Brain pericyte (primary cell): ENCODE results near the gene ZBTB17.

Experiments
- DNase-seq: peaks from one replicate; pipeline ENCODE4 v3.0.0-alpha.2; 2012; ENCODE audit warnings: low read depth, low spot score

ZBTB17 gene

DNA sequence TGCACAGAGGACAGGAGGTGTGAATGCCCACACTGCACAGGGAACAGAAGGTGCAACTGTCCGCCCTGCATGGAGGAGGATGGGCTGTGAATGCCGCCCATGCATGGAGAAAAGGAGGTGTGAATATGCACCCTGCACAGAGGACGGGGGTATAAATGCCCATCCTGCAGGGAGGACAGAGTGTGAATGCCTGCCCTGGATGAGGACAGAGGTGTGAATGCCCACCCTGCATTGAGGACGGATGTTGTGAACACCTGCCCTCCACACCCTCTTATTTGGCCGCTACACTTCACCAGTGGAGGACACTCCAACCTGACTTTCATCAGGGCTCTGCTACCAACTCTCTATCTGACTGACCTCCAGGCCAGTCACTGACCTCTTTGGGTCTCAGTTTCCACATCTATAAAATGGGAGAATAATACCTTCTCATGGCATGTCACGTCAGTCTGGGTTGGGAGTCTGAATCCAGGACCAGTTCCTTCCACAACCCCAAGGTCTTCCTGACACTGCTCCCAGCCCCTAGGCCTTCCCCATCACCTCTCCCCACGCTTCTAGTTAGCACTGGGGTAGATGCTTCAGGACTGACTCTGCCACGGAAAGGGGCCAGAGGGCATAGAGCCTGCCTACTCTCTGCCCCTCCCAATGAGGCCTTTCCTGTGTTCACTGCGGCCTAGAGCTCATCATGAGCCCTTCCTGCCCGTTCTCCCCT is 28.4 kb downstream of the ZBTB17 start:
- DNase-seq: no peak

- DNase-seq: no peak
Observed at GRCh38 chr1:15946571-15947381, 29.1 kb downstream of the ZBTB17 start.

DNA sequence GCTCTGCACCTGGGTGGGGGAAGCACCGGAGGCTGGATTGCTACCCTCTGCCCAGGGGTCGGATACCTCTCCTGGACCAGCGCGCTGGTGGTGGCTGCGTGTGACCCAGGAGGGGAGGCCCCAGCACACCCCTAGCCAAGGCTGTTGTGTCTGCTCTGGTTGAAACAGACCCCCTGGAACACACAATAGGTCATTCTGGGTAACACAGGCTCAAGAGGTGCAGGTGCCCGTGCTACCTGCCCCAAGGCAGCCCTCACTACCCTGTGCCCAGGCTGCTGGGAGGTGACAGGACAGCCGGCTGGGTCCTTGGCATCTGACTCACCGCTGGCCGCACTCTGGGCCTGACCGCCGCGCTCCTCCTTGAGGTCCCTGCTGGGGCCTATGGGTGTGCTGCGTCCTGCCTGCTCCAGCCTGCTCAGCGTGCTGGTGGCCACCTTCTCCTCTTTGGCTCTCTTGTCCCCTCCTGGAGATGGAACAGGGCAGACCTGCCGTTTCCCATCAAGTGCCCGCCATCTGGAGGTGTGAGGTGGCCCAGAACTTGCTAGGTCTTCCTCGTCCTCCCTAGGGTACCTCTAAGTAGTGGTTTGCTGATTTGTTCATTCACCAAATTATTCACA is 30.0 kb downstream of the ZBTB17 start:
- no peak for DNase-seq

DNA sequence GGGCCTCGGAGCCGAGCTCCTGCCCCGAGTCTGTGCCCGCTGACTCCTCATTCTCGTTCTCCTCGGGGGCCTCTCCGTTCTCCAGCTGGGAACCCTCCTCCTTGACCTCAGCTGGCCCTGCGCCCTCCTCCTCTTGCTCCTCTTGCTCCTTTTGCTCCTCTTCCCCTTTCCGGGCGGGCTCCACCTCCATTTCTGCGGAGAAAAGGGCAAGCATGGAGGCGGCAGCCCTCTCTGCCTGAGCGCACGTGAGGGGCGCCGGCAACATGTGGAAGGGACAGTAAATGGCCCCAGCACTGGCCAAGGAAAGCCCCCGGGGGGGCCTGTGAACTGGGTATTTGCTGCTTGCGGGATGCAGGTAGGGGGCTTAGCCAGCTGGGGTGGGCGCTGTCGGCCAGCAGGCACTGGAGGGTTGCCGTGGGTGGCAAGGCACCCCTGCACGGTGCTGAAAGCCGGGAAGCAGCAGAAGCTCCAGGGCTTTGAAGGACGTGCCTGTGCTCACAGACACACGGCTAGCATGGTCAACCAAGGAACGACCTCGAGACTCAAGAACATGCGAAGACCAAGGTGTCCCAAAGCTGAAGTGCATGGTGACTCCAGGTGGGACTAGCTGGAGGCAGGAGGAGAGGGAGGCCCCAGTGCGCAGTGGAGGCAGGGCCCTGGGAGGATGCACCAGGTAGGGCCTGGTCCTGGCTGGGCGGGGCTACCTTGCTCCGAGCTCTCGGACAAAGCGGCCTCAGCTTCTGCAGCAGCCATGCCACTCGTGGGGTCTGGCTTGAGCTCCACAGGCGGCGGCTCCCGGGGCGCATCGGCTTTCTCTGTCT is 30.7 kb downstream of the ZBTB17 start:
- no peak for DNase-seq

DNA sequence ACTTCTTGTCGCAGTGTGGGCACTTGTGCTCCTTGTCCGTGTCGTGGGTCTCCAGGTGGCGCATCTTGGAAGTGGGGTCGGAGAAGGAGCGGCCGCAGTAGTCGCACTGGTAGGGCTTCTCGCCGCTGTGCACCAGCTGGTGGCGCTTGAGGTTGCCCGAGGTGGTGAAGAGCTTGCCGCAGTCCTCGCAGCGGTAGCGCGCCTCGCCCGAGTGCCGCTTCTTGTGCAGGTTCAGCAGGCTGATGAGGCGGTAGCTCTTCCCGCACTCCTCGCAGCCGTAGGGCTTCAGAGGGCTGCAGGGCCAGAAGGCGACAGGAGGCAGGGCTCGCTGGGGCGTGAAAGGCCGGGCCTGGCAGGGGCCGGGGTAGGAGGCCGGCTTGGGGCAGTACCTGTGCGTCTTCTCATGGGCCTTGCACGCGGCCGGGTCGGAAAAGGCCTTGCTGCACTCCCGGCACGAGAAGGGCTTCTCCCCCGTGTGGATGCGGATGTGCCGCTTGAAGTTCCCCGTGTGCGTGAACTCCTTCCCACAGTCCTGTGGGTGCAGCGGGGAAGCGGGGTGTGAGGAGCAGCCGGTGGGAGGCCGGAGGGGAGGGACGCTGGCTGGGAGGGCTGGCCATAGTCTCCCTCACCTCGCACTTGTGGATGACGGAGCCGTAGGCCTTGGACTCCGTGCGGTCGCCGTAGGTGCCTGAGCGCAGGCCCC is 31.4 kb downstream of the ZBTB17 start:
- DNase-seq: no peak

DNA sequence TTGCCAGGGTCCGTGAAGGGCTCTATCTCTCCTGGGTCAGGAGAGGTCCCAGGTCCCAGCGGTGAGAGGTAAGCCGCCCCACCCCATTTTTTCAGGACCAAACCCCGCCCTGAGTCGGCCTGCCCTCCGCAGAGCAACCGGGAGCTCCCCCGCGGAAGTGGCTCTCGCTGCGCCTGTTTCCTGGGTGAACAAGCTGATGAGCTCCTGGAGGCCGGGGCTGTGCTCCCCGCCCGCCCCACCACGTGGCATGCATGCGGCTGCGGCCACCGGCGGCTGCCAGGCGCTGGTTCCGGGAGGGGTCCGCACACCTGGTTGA is 32.0 kb downstream of the ZBTB17 start:
- DNase-seq: no peak

- DNase-seq: no peak
Observed at GRCh38 chr1:15943328-15943991, 32.4 kb downstream of the ZBTB17 start.

DNA sequence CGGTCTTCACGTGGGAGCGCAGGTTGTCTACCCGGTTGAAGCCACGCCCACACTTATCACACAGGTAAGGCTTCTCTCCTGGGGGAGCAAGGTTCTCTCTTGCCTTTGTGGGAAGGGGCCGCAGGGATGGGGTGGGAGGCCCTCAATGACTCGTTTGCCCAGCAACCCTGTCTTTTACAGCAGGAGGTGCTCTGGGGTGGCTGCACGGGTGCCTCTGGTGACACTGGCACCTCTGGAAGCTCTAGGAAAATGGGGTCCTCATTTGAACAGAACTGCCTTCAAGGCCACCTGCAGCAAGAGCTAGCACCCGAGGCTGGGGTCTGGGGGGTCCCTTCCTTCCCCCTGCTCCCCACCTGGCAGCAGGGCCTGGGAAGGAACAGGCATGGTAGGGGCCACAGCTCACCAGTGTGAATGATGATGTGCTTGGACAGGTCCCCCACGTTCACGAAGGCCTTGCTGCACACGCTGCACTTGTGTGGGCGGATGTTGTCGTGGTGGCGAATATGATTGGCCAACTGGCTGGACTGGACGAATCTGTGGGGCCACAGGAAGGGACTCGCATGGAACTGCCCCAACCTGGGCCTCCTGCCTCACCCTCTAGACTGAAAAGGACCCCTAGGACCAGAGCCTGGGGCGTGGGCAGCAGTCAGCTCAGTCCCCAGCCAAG is 33.1 kb downstream of the ZBTB17 start:
- DNase-seq: no peak

DNA sequence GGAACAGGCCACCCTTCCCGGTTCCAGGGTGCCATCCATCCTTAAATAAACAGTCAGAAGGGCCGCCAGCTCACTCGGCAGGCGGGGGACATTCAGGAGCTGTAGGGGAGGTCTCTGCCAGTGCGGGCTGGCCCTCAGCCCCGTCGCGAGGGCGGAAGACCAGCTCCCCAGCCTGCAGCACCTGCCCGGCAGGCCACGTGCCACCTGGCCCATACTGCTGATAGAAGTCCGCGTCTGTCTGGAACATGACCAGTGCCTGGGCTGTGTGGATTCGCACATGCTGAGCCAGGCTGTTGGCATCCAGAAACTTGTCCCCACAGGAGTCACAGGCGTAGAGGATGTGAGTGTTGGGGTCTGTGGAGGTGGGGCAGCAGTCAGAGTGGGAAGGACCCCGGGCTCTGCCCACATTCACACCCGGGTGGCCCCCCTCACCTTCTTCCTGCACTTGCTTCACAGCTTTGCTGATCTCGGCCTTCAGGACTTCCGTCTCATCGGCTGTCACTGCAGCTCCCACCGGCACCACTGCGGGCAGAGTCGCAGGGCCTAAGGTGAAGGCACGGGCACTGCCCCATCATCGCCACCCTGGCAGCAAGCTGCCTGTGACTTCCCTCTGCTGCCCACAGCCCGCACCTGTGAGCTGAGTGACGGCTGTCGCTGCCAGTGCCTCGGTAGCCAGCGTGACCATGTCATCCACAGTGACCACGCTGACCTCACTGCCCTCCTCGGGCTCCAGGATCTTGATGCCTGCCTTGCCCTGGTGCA is 33.8 kb downstream of the ZBTB17 start:
- DNase-seq: no peak

GRCh38 chr1:15941044-15941840 is 34.7 kb downstream of the ZBTB17 start:
- DNase-seq: no peak

DNA sequence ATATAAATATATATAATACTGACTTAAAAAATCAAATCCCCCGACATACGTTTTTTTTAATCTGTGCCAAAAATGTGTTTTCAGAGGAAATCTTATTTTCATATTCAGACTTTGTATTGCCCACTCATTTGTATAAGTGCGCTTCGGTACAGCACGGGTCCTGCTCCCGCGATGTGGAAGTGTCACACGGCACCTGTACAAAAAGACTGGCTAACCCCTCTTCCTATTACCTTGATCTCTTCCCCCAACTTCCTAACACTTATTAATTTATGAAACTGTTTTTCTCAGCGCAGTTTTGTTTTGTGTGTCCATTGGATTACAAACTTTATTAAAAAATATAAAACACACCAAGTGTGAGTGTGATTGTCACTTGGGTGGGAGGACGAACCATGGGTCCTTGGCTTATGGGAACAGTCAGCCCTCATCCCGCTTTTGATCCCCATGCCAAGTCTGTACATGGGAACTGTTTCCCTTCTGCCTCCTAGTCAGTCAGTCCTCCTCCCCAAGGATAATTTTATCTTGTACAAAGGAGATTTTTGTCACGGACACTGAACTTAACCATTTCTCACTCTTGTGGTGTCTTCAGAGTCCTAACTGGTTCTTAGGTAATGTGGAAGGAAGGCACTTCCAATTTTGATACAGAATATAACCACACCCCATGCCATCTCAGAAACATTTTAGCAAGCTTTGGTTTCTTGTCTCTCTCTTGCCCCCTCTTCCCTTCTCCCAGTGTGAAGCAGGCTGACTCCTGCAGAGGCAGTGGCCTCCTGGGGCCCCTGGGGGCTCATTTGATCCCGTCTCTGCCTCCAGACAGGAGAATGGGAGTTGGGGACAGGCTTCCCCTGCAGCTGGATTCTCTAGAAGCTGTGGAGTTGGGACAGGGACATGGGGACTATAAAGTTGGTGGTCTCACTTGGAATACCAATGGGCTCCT is 35.5 kb downstream of the ZBTB17 start:
- DNase-seq: no peak

DNA sequence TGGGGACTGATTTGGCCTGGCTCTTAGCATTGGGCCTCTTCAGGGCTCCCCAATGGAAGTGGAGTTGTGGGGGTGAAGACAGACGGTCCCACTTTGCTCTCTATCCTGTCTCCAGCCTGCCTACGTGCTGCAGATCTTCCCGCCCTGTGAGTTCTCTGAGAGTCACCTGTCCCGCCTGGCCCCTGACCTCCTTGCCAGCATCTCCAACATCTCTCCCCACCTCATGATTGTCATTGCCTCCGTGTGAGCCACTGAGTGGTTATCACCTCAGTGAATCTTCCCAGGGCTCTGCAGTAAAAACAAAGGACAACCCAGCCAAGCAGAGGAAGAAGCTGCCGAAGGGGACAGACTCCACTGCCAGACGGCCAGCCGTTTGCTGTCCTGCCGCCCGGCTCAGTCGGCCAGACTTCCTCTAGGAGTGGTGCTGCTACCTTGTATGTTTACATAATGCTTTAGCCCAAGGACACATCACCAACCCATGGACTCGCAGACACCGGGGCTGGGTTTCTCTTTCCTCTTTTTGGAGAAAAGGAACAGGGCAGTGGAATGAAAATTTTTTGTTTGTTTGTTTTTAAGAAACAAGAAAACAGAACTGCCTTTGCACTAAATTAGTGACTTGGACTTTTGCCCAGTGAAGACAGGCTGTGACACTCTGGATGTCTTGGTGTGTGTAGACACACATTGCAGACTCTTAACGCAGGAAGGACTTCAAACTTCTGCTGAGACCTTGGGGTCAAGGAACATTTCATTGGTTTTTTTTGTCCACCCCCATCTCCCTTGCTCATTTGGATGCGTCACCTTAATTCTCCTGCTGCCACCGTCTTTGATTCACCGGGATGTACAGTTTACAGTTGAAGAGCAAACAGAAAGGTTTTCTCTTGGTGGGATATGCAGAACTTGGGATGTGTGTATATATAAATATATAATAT is 36.5 kb downstream of the ZBTB17 start:
- DNase-seq: no peak

DNA sequence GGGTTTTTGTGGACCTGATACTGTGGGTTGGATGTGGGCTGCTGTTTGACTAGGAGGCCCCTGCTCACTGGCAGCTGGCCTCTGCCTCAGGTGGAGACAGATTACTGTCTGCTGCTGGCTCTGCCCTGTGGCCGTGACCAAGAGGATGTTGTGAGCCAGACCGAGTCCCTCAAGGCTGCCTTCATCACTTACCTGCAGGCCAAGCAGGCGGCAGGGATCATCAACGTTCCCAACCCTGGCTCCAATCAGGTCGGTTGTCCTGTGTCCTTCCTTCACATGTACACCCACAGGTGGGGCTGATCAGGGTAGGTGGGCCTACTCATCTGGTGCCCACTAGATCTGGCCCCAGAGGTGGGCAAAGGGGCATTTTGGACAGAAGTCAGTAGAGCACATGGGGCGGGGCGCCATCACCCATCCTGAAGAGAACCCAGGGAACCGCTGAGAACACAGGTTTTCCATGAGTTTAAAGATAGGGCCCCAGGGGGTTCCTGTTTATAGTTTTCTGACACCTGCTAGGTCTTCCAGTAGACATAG is 37.2 kb downstream of the ZBTB17 start:
- DNase-seq: no peak

DNA sequence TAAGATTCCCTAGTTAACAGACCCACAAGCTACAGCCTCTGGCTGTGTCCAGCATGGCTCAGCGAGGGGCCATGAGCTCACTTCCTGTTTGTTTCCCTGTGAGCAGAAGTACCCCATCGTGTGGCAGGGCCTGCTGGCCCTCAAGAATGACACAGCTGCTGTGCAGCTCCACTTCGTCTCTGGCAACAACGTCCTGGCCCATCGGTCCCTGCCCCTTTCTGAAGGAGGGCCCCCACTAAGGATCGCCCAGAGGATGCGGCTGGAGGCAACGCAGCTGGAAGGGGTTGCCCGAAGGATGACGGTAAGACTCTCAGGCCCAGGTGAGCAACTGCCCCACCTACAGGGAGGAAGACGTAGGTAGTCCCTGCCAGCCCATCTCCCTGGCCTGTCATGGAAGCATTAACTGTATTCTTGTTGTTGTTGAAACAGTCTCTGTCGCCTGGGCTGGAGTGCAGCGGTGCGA is 38.2 kb downstream of the ZBTB17 start:
- no peak for DNase-seq

GRCh38 chr1:15937146-15937545 is 38.8 kb downstream of the ZBTB17 start:
- no peak for DNase-seq

DNA sequence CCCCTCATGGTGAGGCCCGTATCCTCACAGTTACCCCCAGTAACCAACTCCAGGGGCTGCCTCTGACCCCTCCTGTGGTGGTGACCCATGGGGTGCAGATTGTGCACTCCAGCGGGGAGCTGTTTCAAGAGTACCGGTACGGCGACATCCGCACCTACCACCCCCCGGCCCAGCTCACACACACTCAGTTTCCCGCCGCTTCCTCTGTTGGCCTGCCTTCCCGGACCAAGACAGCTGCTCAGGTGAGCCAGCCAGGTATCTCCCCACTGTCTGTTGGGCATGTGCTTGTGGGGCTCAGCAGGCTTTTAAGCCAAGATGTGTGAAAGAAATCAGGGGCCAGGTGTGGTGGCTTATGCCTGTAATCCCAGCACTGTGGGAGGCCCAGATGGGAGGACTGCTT is 39.9 kb downstream of the ZBTB17 start:
- DNase-seq: no peak
